PC-3 (cell line): ENCODE measurements around the gene HDAC1. TPM values are rescaled to one million over a fixed set of nuclear protein-coding genes. Genes with fewer than 3 reads are reported as not detected.

Experiments used
- ATAC-seq: fragments of 200-7000 bp; cut with Tn5 transposase; 2 replicates; pipeline ENCODE4 v1.9.1; 2020; ENCODE audit warnings: mild to moderate bottlenecking, moderate library complexity
- BruUV-seq: library from RNA; stranded (reverse); fragments of 400-500 nt; replicated peaks from 2 replicates; lab custom pipeline; 2021; lab: Mats Ljungman, UMichigan
- CTCF ChIA-PET: fragments of 300-600 bp; sonication (Branson Sonifier 250); formaldehyde crosslinking; loops from one replicate; lab custom pipeline; 2022; ENCODE audit warnings: antibody characterized with exemption; lab: Charles Lee
- POLR2A ChIA-PET: fragments of 300-600 bp; sonication (Branson Sonifier 250); formaldehyde crosslinking; loops from one replicate; lab custom pipeline; 2022; ENCODE audit warnings: antibody characterized with exemption; ENCODE audit not compliant: unreplicated experiment; lab: Charles Lee
- DNase-seq: peaks from one replicate; pipeline ENCODE4 v3.0.0-alpha.2; 2015
- H2AFZ ChIP-seq: fragments of 300-600 bp; sonication (generic); 2 replicates; pipeline ENCODE4 v1.6.0; 2016; ENCODE audit warnings: antibody characterized with exemption, low read length
- H3F3A ChIP-seq: fragments of 300-600 bp; sonication (generic); one replicate; pipeline ENCODE4 v1.6.0; 2017; ENCODE audit warnings: antibody characterized with exemption, low read length, control low read depth, mild to moderate bottlenecking; ENCODE audit not compliant: unreplicated experiment
- H3K27ac ChIP-seq: fragments of 300-600 bp; sonication (generic); 2 replicates; pipeline ENCODE4 v1.5.1; 2016; ENCODE audit warnings: mild to moderate bottlenecking, low read length
- H3K27me3 ChIP-seq: fragments of 300-600 bp; sonication (generic); 2 replicates; pipeline ENCODE4 v1.6.1; 2016; ENCODE audit warnings: low read length, mixed read lengths
- H3K36me3 ChIP-seq: fragments of 300-600 bp; sonication (generic); 2 replicates; pipeline ENCODE4 v1.6.1; 2016; ENCODE audit warnings: low read depth, mixed run types, low read length, mixed read lengths
- H3K4me1 ChIP-seq: fragments of 300-600 bp; sonication (generic); 2 replicates; pipeline ENCODE4 v1.5.1; 2016; ENCODE audit warnings: low read length; ENCODE audit not compliant: insufficient read depth
- H3K4me2 ChIP-seq: fragments of 300-600 bp; sonication (generic); 2 replicates; pipeline ENCODE4 v1.6.0; 2016; ENCODE audit warnings: low read length
- H3K4me3 ChIP-seq: fragments of 300-600 bp; sonication (generic); 2 replicates; pipeline ENCODE4 v1.5.1; 2016; ENCODE audit warnings: mild to moderate bottlenecking, low read length, mixed read lengths
- H3K79me2 ChIP-seq: fragments of 300-600 bp; sonication (generic); 2 replicates; pipeline ENCODE4 v1.6.1; 2017; ENCODE audit warnings: low read length, mixed read lengths
- H3K9ac ChIP-seq: fragments of 300-600 bp; sonication (generic); 2 replicates; pipeline ENCODE4 v1.6.0; 2016; ENCODE audit warnings: mild to moderate bottlenecking, low read length
- H3K9me2 ChIP-seq: fragments of 300-600 bp; sonication (generic); replicated peaks from 2 replicates; pipeline ENCODE4 v1.6.1; 2016; ENCODE audit warnings: mixed run types, low read length, mixed read lengths
- H3K9me3 ChIP-seq: fragments of 300-600 bp; sonication (generic); 2 replicates; pipeline ENCODE4 v1.6.1; 2016; ENCODE audit warnings: low read length, mixed read lengths
- H4K20me1 ChIP-seq: fragments of 300-600 bp; sonication (generic); 2 replicates; pipeline ENCODE4 v1.6.1; 2016; ENCODE audit warnings: low read length, mixed read lengths
- CTCF ChIP-seq: fragments of 300-600 bp; sonication (generic); conservative IDR thresholded peaks from 2 replicates; pipeline ENCODE4 v1.5.1; 2017; ENCODE audit warnings: antibody characterized with exemption, low read depth, mild to moderate bottlenecking, low read length
- EZH2 ChIP-seq: fragments of 300-600 bp; sonication (generic); IDR thresholded peaks from one replicate; pipeline ENCODE4 v1.6.1; 2017; ENCODE audit warnings: antibody characterized with exemption, mild to moderate bottlenecking, low read length; ENCODE audit not compliant: unreplicated experiment
- EZH2phosphoT487 ChIP-seq: fragments of 300-600 bp; sonication (generic); IDR thresholded peaks from 2 replicates; pipeline ENCODE4 v1.6.1; 2018; ENCODE audit warnings: mild to moderate bottlenecking, antibody characterized with exemption, low read length, borderline replicate concordance
- intact Hi-C: fragments of 100-400 bp; cut with micrococcal nuclease; formaldehyde crosslinking; loops from 2 replicates; pipeline ENCODE4 v1.9.0; 2023
- total RNA-seq: library from RNA; depleted of rRNA; stranded (reverse); fragments of >200 nt; gene quantifications from 2 replicates; pipeline ENCODE4 v1.2.3, GENCODE V29; 2014

HDAC1 gene
- total RNA-seq, 1 experiment from 2014 or later = 184 TPM

- peak overlapping the region; percentile 28 for H3K27ac ChIP-seq
- BruUV-seq = no TSS peak
- no peaks in the 10 kb centered on the region for H3K9me3 ChIP-seq
- intact Hi-C loops = no loop called here
- H3K79me2 ChIP-seq = peaks cover 23% of the 10 kb centered on the region
- no peaks in the 10 kb centered on the region for H3K9me2 ChIP-seq
- H3K27me3 ChIP-seq = no peaks in the 10 kb centered on the region
- no peak overlapping the region for H2AFZ ChIP-seq
- H4K20me1 ChIP-seq = peaks cover 20% of the 10 kb centered on the region
- H3K36me3 ChIP-seq = peaks cover 12% of the 10 kb centered on the region
- POLR2A ChIA-PET = interaction anchor here (0.6 kb wide), 1 partner anchor 49 kb away, joined by 11 read pairs; no protein-coding TSS in a partner anchor
- no peaks in the 10 kb centered on the region for H3F3A ChIP-seq
- ATAC-seq (peak; percentile 8; the same call in 1 of the 2 replicates), DNase-seq (peak; percentile 39)
- no peak overlapping the region for H3K4me3 ChIP-seq
- peaks cover 55% of the 10 kb centered on the region for H3K4me1 ChIP-seq
- H3K4me2 ChIP-seq = peak overlapping the region; percentile 1; the same call in 1 of the 2 replicates
- TF ChIP-seq EZH2phosphoT487 = no peak
- no peak for TF ChIP-seq CTCF
- TF ChIP-seq EZH2 = no peak
- CTCF ChIA-PET = no interaction called here
- H3K9ac ChIP-seq = no peak overlapping the region; the same call in 1 of the 2 replicates
These were observed 46.2 kb downstream of the HDAC1 start for GRCh38 chr1:32337855-32338636.

GRCh38 chr1:32338637-32339145 is 46.8 kb downstream of the HDAC1 start:
- Histone ChIP-seq H3K27ac (peak overlapping the region; percentile 28), H3K27me3 (no peaks in the 10 kb centered on the region), H3K36me3 (peaks cover 5% of the 10 kb centered on the region), H3K4me3 (no peak overlapping the region), H4K20me1 (peaks cover 15% of the 10 kb centered on the region), H3F3A (no peaks in the 10 kb centered on the region), H3K4me1 (peaks cover 48% of the 10 kb centered on the region), H3K79me2 (peaks cover 18% of the 10 kb centered on the region), H3K9me3 (no peaks in the 10 kb centered on the region), H3K9ac (no peak overlapping the region), H2AFZ (no peak overlapping the region), H3K9me2 (no peaks in the 10 kb centered on the region), H3K4me2 (no peak overlapping the region)
- BruUV-seq = no TSS peak
- DNase-seq (no peak), ATAC-seq (no peak)
- intact Hi-C loops = no loop called here
- TF ChIP-seq EZH2 = no peak
- no peak for TF ChIP-seq EZH2phosphoT487
- TF ChIP-seq CTCF = no peak
- POLR2A ChIA-PET = no interaction called here
- CTCF ChIA-PET = no interaction called here
